ENCODE data around the gene JAKMIP2.

GRCh38 chr5:147661541-147661940 is 121.0 kb downstream of the JAKMIP2 start:
- TF ChIP-seq CTCF (IDR thresholded peaks at IDR 0.05), result no peak
- TF ChIP-seq POLR2A (IDR thresholded peaks at IDR 0.05), result no peak
- TF ChIP-seq EP300 (IDR thresholded peaks at IDR 0.05), result no peak

All from ovary (tissue), 3 donors.